Measurements from ENCODE around the gene NFKBIB.
A peak's percentile ranks its signal among the peaks of the same experiment; 100 is the strongest.
"Not testable (repeated sequence)": the region's sequence is repeated elsewhere in the genome, so short reads cannot be mapped to it uniquely, and the experiment has no call there.

The NFKBIB gene, protein sequence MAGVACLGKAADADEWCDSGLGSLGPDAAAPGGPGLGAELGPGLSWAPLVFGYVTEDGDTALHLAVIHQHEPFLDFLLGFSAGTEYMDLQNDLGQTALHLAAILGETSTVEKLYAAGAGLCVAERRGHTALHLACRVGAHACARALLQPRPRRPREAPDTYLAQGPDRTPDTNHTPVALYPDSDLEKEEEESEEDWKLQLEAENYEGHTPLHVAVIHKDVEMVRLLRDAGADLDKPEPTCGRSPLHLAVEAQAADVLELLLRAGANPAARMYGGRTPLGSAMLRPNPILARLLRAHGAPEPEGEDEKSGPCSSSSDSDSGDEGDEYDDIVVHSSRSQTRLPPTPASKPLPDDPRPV

DNA sequence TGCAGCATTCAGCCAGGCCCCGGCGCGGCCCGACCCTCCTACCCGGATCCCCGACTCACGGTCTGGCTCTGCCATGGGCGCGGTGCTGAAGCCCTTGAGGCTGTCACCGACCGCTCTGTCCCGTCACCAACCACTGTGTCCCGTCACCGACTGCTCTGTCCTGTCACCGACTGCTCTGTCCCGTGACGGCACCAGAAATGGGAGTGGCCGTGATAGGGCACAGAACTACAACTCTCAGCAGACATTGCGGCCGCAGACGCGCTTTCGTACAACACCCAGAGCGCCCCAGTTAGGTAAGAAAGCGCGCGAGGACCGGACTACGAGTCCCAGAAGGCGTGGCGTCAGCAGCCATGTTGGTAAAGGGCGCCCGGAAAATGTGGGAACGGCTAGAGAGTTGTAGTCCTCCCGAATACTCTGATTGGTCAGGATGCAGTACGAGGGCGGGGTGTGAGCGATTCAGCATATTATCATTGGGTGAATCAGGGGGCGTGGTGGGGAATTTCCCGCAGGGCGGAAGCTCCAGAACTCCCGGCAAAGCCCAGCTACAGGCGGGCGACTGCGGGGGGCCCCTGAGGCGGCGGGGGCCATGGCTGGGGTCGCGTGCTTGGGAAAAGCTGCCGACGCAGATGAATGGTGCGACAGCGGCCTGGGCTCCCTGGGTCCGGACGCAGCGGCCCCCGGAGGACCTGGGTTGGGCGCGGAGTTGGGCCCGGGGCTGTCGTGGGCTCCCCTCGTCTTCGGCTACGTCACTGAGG lies at the start of gene NFKBIB, which contains the start of gene SIRT2:
TSS of gene NFKBIB (plus strand) at position 523 of the 755 bp plus-strand sequence. CDS start at position 587, 64 bp downstream.
TSS of gene SIRT2 (minus strand) at position 172 of the 755 bp plus-strand sequence. CDS start at position 75, 97 bp downstream.
- in situ Hi-C loops (cut with HindIII; ENCODE audit: low pct_unique_long_range_greater_than_20kb, low sequenced_read_pairs) = no loop called here
- peak; percentile 95 to 100 for DNase-seq (ENCODE audit: low read depth in 1 of 2, low spot score in 1 of 2)
- TF ChIP-seq JUND (IDR thresholded peaks at IDR 0.05; ENCODE audit: low read depth) = no peak

DNA sequence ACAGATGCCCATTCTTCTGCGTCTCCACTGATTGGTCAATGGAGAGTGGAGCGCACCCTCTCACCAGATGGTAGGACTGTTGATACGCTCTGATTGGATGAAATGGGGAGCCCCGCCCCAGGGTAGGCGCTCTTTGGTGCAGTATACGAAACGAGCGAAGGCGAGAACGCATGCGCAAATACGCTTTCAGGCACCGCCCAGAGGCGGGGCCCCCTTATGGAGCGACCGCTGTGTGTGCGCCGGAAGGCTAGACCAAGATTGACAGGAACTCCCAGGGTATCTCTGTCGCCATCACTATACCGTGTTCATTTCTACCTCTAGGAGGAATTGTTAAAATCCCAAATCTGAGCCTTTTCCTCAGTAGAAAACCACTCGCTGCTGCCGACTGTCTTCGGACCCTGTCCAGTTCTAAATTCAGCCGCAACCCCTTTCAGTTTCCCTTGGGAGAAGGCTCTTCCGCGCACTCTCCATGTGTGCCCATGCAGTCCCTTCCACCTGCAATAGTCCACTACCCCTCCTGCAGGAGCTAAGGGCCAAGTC lies 49.3 kb upstream of the NFKBIB start:
- in situ Hi-C loops (cut with HindIII; ENCODE audit: low pct_unique_long_range_greater_than_20kb, low sequenced_read_pairs) = no loop called here
- DNase-seq (ENCODE audit: low read depth in 1 of 2, low spot score in 1 of 2) = peak in 1 of 2 experiments; percentile 96
- TF ChIP-seq JUND (IDR thresholded peaks at IDR 0.05; ENCODE audit: low read depth) = no peak

DNA sequence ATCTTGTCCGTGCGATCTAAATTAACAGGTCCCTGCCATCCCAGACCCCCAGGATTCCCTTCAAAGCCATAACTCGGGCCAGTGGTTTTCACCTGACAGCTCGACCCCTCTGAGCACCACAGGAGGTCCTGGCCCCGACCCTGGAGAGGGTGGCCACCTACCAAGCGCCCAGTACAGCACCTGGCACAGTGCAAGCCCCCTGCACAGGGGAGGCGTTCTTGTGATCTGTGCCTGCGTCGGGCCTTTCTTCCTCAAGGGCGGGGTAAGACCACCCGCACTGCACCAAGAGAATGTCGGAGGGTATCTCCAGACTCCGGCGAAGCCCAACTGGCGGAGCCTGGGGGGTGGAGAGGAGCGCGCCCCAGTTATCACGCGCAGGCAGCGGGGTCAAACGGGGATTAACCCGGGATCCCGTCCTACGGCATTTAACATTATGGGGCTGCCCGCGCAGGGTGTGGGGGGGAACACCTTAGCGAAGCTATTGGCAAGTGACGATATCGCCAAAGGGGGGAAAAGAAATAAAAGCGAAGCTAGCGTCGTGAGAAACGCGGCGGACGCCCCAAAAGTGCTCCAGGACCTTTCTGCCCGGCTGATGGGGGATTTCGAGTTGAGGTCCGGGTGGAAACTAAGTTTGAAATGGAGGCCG lies 48.7 kb upstream of the NFKBIB start:
- no peak for DNase-seq (ENCODE audit: low read depth in 1 of 2, low spot score in 1 of 2)
- no peak for TF ChIP-seq JUND (IDR thresholded peaks at IDR 0.05; ENCODE audit: low read depth)
- in situ Hi-C loops (cut with HindIII; ENCODE audit: low pct_unique_long_range_greater_than_20kb, low sequenced_read_pairs) = no loop called here

DNA sequence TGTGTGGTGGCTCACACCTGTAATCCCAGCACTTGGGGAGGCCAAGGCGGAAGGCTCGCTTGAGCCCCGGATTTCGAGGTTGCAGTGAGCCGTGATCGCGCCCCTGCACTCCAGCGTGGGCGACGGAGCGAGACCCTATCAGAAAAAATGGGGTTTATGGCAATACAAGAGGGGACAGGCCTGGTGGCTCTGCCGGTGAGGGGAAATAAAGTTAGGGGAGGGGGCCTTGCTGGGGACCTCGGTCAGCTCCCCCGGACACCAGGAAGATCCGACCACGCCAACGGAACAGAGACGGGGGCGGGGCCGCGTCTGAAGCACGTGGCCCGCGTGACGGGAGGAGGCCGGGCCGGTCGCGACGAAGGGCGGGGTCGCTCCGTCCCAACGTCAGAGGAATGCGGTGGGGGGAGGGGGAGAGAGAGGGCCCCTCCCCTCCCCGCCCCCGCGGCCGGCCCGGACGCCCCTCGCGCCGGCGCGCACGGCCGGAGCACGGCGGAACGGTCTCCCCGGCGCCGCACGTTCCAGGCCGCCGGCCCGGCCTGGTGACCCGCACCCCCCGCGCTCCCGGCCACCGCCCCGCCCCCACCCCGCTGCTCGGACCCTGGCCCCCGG lies 48.0 kb upstream of the NFKBIB start:
- peak in 1 of 2 experiments; percentile 94 for DNase-seq (ENCODE audit: low read depth in 1 of 2, low spot score in 1 of 2)
- TF ChIP-seq JUND (IDR thresholded peaks at IDR 0.05; ENCODE audit: low read depth) = no peak
- in situ Hi-C loops (cut with HindIII; ENCODE audit: low pct_unique_long_range_greater_than_20kb, low sequenced_read_pairs) = no loop called here

DNA sequence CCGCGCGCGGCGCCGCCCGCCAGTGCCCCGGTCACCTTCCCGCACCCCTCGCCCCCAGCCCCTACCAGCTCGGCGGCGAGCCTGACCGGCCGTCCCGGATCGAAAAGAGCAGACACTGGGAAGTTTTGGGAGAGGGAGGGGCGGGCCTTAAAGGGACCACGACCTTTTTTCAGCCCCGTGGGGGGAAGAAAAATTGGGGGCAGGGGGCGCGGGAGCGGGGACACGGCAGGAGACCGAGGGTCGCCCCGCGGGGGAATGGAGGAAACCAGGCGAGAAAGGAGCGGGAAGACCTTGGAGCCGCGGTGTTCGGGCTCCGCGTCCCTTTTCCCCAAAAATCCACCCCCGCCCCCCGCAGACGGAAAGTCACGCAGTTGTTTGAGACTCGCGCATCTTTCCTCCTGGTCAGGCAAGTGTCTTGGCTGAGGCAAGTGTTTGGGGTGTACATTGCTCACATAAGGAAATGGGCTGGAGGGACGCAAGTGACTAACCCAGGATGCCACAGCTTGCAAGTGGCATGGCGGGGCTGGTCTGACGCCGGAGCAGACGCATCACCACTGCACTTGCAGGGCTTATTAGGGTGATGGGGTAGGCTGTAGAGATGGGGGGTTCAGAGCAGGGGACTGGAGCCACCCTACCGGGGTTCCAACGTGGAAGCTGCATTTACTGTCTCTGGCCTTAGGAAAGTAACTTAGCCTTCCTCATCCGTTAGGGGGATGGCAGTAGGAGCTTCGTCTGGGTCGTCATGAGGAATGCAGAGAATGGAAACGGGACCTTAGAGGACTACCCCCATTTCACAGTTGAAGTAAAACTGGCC lies 47.3 kb upstream of the NFKBIB start:
- in situ Hi-C loops (cut with HindIII; ENCODE audit: low pct_unique_long_range_greater_than_20kb, low sequenced_read_pairs) = no loop called here
- TF ChIP-seq JUND (IDR thresholded peaks at IDR 0.05; ENCODE audit: low read depth) = no peak
- peak in 1 of 2 experiments; percentile 82 for DNase-seq (ENCODE audit: low read depth in 1 of 2, low spot score in 1 of 2)

DNA sequence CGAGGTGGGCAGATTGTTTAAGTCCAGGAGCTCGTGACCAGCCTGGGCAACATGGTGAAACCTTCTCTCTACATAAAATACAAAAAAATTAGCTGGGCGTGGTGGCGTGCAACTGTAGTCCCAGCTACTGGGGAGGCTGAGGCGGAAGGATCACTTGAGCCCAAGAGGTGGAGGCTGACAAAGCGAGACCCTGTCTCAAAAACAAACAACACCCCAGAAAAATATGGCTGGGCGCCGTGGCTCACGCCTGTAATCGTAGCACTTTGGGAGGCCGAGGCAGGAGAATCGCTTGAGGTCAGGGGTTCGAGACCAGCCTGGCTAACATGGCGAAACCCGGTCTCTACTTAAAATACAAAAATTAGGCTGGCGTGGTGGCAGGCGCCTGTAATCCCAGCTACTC lies 46.6 kb upstream of the NFKBIB start:
- in situ Hi-C loops (cut with HindIII; ENCODE audit: low pct_unique_long_range_greater_than_20kb, low sequenced_read_pairs) = no loop called here
- no peak for DNase-seq (ENCODE audit: low read depth in 1 of 2, low spot score in 1 of 2)
- TF ChIP-seq JUND (IDR thresholded peaks at IDR 0.05; ENCODE audit: low read depth) = no peak

DNA sequence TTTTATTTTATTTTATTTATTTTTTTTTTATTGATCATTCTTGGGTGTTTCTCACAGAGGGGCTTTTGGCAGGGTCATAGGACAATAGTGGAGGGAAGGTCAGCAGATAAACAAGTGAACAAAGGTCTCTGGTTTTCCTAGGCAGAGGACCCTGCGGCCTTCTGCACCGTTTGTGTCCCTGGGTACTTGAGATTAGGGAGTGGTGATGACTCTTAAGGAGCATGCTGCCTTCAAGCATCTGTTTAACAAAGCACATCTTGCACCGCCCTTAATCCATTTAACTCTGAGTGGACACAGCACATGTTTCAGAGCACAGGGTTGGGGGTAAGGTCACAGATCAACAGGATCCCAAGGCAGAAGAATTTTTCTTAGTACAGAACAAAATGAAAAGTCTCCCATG lies 44.8 kb upstream of the NFKBIB start:
- DNase-seq (ENCODE audit: low read depth in 1 of 2, low spot score in 1 of 2); in situ Hi-C loops (cut with HindIII; ENCODE audit: low pct_unique_long_range_greater_than_20kb, low sequenced_read_pairs): not testable (repeated sequence)

DNA sequence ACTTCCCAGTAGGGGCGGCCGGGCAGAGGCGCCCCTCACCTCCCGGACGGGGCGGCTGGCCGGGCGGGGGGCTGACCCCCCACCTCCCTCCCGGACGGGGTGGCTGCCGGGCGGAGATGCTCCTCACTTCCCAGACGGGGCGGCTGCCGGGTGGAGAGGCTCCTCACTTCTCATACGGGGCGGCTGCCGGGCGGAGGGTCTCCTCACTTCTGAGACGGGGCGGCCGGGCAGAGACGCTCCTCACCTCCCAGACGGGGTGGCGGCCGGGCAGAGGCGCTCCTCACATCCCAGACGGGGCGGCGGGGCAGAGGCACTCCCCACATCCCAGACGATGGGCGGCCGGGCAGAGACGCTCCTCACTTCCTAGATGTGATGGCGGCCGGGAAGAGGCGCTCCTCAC lies 44.0 kb upstream of the NFKBIB start:
- DNase-seq (ENCODE audit: low read depth in 1 of 2, low spot score in 1 of 2); in situ Hi-C loops (cut with HindIII; ENCODE audit: low pct_unique_long_range_greater_than_20kb, low sequenced_read_pairs): not testable (repeated sequence)

DNA sequence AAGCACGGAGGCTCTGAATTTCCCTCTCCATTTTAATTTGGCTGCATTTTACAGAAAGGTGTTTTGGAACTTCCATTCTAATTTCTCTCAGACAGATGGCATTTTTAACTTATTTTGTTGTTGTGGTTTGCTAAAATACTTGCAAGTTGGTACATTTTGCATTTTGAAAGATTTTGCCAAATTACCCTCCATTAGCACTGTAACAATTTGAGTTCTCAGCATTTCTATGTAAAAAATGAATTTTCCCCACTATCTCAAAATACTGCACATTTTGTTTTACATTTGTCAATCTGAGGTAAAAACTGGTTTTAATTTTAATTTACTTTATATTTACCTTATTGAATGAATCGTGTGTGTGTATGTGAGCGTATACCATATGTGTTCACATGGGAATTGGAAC lies 43.0 kb upstream of the NFKBIB start:
- TF ChIP-seq JUND (IDR thresholded peaks at IDR 0.05; ENCODE audit: low read depth) = no peak
- no peak for DNase-seq (ENCODE audit: low read depth in 1 of 2, low spot score in 1 of 2)
- in situ Hi-C loops (cut with HindIII; ENCODE audit: low pct_unique_long_range_greater_than_20kb, low sequenced_read_pairs) = no loop called here

DNA sequence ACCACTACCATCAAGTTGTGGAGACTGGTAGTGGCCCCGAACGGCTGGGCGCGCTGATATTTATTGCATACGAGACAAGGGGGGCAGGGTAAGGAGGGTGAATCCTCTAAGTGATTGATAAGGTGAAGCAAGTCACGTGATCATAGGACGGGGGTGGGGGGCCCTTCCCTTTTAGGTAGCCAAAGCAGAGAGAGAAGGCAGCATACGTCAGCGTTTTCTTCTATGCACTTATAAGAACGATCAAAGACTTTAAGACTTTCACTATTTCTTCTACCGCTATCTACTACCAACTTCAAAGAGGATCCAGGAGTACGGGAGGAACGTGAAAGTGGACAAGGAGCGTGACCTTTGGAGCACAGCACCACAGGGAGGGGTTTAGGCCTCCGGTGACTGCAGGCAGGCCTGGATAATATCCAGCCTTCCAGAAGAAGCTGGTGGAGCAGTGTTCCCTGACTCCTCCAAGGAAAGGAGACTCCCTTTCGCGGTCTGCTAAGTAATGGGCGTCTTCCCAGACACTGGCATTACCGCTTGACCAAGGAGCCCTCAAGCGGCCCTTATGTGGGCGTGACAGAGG lies 40.1 kb upstream of the NFKBIB start:
- DNase-seq (ENCODE audit: low read depth in 1 of 2, low spot score in 1 of 2); in situ Hi-C loops (cut with HindIII; ENCODE audit: low pct_unique_long_range_greater_than_20kb, low sequenced_read_pairs): not testable (repeated sequence)

DNA sequence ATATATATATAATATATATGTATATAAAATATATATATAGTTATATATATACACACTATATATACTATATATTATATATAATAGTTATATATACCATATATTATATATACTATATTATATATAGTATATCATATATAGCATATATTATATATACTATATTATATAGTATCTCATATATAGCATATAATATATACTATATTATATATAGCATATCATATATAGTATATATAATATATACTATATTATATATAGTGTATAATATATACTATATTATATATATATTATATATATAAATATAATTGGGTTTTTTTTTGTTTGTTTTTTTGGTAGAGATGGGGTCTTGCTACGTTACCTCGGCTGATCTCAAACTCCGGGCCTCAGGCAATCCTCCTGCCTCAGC lies 38.4 kb upstream of the NFKBIB start:
- DNase-seq (ENCODE audit: low read depth in 1 of 2, low spot score in 1 of 2) = no peak
- in situ Hi-C loops (cut with HindIII; ENCODE audit: low pct_unique_long_range_greater_than_20kb, low sequenced_read_pairs) = no loop called here
- no peak for TF ChIP-seq JUND (IDR thresholded peaks at IDR 0.05; ENCODE audit: low read depth)
